ENCODE data around the gene NADSYN1. TPM values are rescaled to one million over a fixed set of nuclear protein-coding genes. Genes with fewer than 3 reads are reported as not detected.
A peak's percentile ranks its signal among the peaks of the same experiment; 100 is the strongest.

NADSYN1 gene
- total RNA-seq, 2 experiments from 2014 or later = 70.9 to 122 TPM

DNA sequence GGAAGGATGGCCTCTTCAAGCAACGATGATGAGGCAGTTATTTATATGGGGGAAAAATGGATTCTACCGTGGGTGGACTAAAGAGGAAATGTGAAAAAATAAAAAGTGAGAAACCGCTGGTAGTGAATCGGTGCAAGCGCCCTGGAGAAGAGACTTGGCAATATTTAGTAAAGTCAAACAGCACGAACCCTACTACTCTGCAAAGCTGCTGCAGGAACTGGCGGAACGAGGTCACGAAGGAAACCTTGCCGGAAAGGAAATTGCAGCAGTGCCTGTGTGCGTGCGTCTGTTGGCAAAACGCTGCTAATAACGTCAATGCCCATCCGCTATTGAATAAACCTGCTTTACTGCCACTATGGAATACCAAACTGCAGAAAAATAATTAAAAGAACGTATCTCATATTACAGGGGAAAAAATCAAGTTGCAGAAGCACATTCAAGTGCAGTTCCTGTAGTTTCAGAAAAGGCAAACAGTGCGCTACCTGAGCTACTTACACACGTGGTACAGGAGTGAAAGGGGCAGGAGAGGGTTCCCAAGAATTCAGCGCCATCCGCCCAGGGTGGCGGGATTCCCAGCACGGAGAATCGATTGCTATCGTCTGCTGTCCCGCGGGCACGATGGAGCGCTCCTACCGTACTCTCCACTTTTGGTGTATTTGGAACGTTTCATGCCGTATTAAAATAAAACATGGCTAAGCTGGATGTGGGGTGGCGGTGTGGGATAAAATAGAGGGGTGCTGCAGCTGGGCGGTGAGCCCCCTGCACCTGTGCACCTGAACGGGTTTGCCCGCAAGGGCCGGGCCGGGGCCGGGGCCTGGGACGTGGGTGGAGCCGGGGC is 585 bp upstream of the NADSYN1 start:
- intact Hi-C loops (cut with micrococcal nuclease; ENCODE audit: unreplicated experiment) = loop anchor here (1.0 kb wide), 1 partner anchor 79 kb away; no protein-coding TSS in a partner anchor
- peak overlapping the region; percentile 63 for H3K27ac ChIP-seq (ENCODE audit: low read depth, low read length, poor library complexity, severe bottlenecking)
- H3K79me2 ChIP-seq (ENCODE audit: insufficient read depth, low read depth, low read length) = peaks cover 37% of the 10 kb centered on the region; the same call in 1 of the 2 replicates
- no peak for TF ChIP-seq EZH2phosphoT487 (IDR thresholded peaks at IDR 0.05; ENCODE audit: borderline replicate concordance, low read depth, low read length)
- TF ChIP-seq, protein P1, sequence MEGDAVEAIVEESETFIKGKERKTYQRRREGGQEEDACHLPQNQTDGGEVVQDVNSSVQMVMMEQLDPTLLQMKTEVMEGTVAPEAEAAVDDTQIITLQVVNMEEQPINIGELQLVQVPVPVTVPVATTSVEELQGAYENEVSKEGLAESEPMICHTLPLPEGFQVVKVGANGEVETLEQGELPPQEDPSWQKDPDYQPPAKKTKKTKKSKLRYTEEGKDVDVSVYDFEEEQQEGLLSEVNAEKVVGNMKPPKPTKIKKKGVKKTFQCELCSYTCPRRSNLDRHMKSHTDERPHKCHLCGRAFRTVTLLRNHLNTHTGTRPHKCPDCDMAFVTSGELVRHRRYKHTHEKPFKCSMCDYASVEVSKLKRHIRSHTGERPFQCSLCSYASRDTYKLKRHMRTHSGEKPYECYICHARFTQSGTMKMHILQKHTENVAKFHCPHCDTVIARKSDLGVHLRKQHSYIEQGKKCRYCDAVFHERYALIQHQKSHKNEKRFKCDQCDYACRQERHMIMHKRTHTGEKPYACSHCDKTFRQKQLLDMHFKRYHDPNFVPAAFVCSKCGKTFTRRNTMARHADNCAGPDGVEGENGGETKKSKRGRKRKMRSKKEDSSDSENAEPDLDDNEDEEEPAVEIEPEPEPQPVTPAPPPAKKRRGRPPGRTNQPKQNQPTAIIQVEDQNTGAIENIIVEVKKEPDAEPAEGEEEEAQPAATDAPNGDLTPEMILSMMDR (conservative IDR thresholded peaks at IDR 0.05; ENCODE audit: low read length) = no peak
- ChIA-PET POLR2A (interaction anchor here (0.5 to 1.4 kb wide), 14 partner anchors 11 to 1201 kb away, joined by 3 to 5 read pairs (median 3); no protein-coding TSS in a partner anchor), CTCF (ENCODE audit: unreplicated experiment) (interaction anchor here (0.6 to 1.2 kb wide), 2 partner anchors 29 to 696 kb away, joined by 3 to 4 read pairs; no protein-coding TSS in a partner anchor)
- no TSS peak for BruUV-seq (replicated peaks)
- no peaks in the 10 kb centered on the region for H4K20me1 ChIP-seq (ENCODE audit: insufficient read depth, low read length)
- no peaks in the 10 kb centered on the region for H3K9me2 ChIP-seq (ENCODE audit: insufficient read depth, low read length)
- peak; percentile 70 for DNase-seq (ENCODE audit: low spot score)
- H3K36me3 ChIP-seq (ENCODE audit: insufficient read depth, low read length) = peaks cover 28% of the 10 kb centered on the region
- H3K4me3 ChIP-seq (ENCODE audit: low read depth, low read length, poor library complexity, severe bottlenecking) = peak overlapping the region; percentile 82
- peak overlapping the region; percentile 96 for H3K4me2 ChIP-seq (ENCODE audit: low read length)
- no peaks in the 10 kb centered on the region for H3K9me3 ChIP-seq (ENCODE audit: low read length)
- H3K4me1 ChIP-seq (ENCODE audit: insufficient read depth, low read length, poor library complexity, severe bottlenecking) = peaks cover 45% of the 10 kb centered on the region
- H2AFZ ChIP-seq (ENCODE audit: low read length) = peak overlapping the region; percentile 84

DNA sequence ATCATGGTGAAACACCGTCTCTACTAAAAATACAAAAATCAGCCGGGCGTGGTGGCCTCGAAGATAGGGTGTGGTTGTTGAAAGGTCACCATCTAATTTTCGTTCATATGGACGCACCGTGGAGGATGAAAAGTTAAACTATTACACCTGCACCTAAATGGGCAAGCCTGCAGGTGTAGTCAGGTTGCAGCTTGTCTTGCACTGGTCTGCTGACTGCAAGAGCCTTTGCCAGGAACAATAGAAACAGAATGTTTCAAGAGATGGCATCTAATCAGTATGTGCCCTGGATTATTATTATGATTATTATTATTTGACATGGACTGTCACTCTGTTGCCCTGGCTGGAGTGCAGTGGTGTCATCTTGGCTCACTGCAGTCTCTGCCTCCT is 908 bp downstream of the NADSYN1 start:
- Histone ChIP-seq H3K36me3 (ENCODE audit: insufficient read depth, low read length) (peaks cover 42% of the 10 kb centered on the region), H3K27ac (ENCODE audit: low read depth, low read length, poor library complexity, severe bottlenecking) (no peak overlapping the region), H3K79me2 (ENCODE audit: insufficient read depth, low read depth, low read length) (peaks cover 33% of the 10 kb centered on the region; the same call in 1 of the 2 replicates), H3K4me2 (ENCODE audit: low read length) (peak overlapping the region; percentile 80), H3K9me2 (ENCODE audit: insufficient read depth, low read length) (no peaks in the 10 kb centered on the region), H3K4me1 (ENCODE audit: insufficient read depth, low read length, poor library complexity, severe bottlenecking) (peaks cover 43% of the 10 kb centered on the region), H3K9me3 (ENCODE audit: low read length) (no peaks in the 10 kb centered on the region), H4K20me1 (ENCODE audit: insufficient read depth, low read length) (no peaks in the 10 kb centered on the region), H2AFZ (ENCODE audit: low read length) (no peak overlapping the region), H3K4me3 (ENCODE audit: low read depth, low read length, poor library complexity, severe bottlenecking) (peak overlapping the region; percentile 82)
- ChIA-PET CTCF (ENCODE audit: unreplicated experiment) (no interaction called here), POLR2A (interaction anchor here (0.6 to 0.7 kb wide), 2 partner anchors 35 to 253 kb away, joined by 3 read pairs; no protein-coding TSS in a partner anchor)
- intact Hi-C loops (cut with micrococcal nuclease; ENCODE audit: unreplicated experiment) = loop anchor here (1.0 kb wide), 1 partner anchor 81 kb away; no protein-coding TSS in a partner anchor
- BruUV-seq (replicated peaks) = no TSS peak
- no peak for DNase-seq (ENCODE audit: low spot score)
- no peak for TF ChIP-seq EZH2phosphoT487 (IDR thresholded peaks at IDR 0.05; ENCODE audit: borderline replicate concordance, low read depth, low read length)
- TF ChIP-seq, protein P1 (conservative IDR thresholded peaks at IDR 0.05; ENCODE audit: low read length) = no peak
